PFSK-1 (cell line): ENCODE measurements around the gene INKA2.

Source experiments
- FOXP2 ChIP-seq: optimal IDR thresholded peaks from 2 replicates; pipeline ENCODE3; 2011; ENCODE audit warnings: borderline replicate concordance, control low read depth, inconsistent platforms; ENCODE audit not compliant: insufficient read depth; ENCODE audit errors: extremely low read length, extremely low read depth
- POLR2AphosphoS5 ChIP-seq: IDR thresholded peaks from 2 replicates; pipeline ENCODE4 v1.6.1; 2012; ENCODE audit warnings: low read depth, mild to moderate bottlenecking, control low read depth, low read length, moderate library complexity
- REST ChIP-seq, 2 experiments: IDR thresholded peaks; 2 replicates each; pipeline versions ENCODE4 v1.6.1 to v1.8.0; 2011 to 2012; ENCODE audit warnings: low read depth in 2 of 2, low read length in 2 of 2, control low read depth in 1 of 2, inconsistent platforms in 1 of 2, mild to moderate bottlenecking in 1 of 2, moderate library complexity in 1 of 2; ENCODE audit not compliant: insufficient read depth in 1 of 2
- SIN3A ChIP-seq: IDR thresholded peaks from 2 replicates; pipeline ENCODE4 v1.6.1; 2012; ENCODE audit warnings: mild to moderate bottlenecking, low read length, moderate library complexity, borderline replicate concordance; ENCODE audit not compliant: insufficient read depth
- TAF1 ChIP-seq: IDR thresholded peaks from 2 replicates; pipeline ENCODE4 v1.6.1; 2012; ENCODE audit warnings: low read length, control low read depth, borderline replicate concordance; ENCODE audit not compliant: insufficient read depth

INKA2 gene

GRCh38 chr1:111734426-111734825, 4.8 kb downstream of the INKA2 start:
- TF ChIP-seq TAF1 (no peak), SIN3A (no peak), REST (IDR thresholded peaks at IDR 0.05; ENCODE audit: insufficient read depth in 1 of 2, low read depth in 2 of 2, low read length in 2 of 2) (no peak), POLR2AphosphoS5 (no peak), FOXP2 (no peak)

GRCh38 chr1:111733992-111734341, 5.2 kb downstream of the INKA2 start:
- TF ChIP-seq POLR2AphosphoS5 (no peak), TAF1 (no peak), REST (IDR thresholded peaks at IDR 0.05; ENCODE audit: insufficient read depth in 1 of 2, low read depth in 2 of 2, low read length in 2 of 2) (no peak), FOXP2 (no peak), SIN3A (no peak)

GRCh38 chr1:111733183-111733991, 5.8 kb downstream of the INKA2 start:
- TF ChIP-seq POLR2AphosphoS5 (no peak), SIN3A (no peak), FOXP2 (peak; percentile 49), REST (IDR thresholded peaks at IDR 0.05; ENCODE audit: insufficient read depth in 1 of 2, low read depth in 2 of 2, low read length in 2 of 2) (peak in 1 of 2 experiments; percentile 9; a peak in 1 of 4 replicates)

GRCh38 chr1:111732718-111733117, 6.5 kb downstream of the INKA2 start:
- TF ChIP-seq FOXP2, result no peak
- TF ChIP-seq REST (IDR thresholded peaks at IDR 0.05; ENCODE audit: insufficient read depth in 1 of 2, low read depth in 2 of 2, low read length in 2 of 2), result no peak
- TF ChIP-seq TAF1, result no peak
- TF ChIP-seq POLR2AphosphoS5, result no peak
- TF ChIP-seq SIN3A, result no peak
